ENCODE results near the gene CSPG4. TPM values are rescaled to one million over a fixed set of nuclear protein-coding genes. Genes with fewer than 3 reads are reported as not detected.
"Not testable (repeated sequence)": the region's sequence is repeated elsewhere in the genome, so short reads cannot be mapped to it uniquely, and the experiment has no call there.

The CSPG4 gene
- polyA plus RNA-seq, 1 donor (not counting 4 experiments of a cell fraction or from before 2014, with no cell fraction given), result 0.67 TPM

GRCh38 chr15:75636026-75636425 lies 76.6 kb downstream of the CSPG4 start:
- FAIRE-seq, result no peak
- Histone ChIP-seq H4K20me1 (ENCODE audit: control insufficient read depth, extremely low read depth, insufficient read depth, low read length) (peaks cover 9% of the 10 kb centered on the region), H3K9ac (ENCODE audit: control insufficient read depth, extremely low read depth, insufficient read depth, low read length) (no peak overlapping the region), H3K9me3 (ENCODE audit: control insufficient read depth, low read depth, low read length) (no peaks in the 10 kb centered on the region), H3K4me1 (ENCODE audit: control insufficient read depth, extremely low read depth, insufficient read depth, low read length) (peaks cover 15% of the 10 kb centered on the region), H3K27ac (ENCODE audit: control insufficient read depth, insufficient read depth, low read length) (no peak overlapping the region), H3K9me1 (ENCODE audit: control insufficient read depth, extremely low read depth, insufficient read depth, low read length) (no peaks in the 10 kb centered on the region), H3K36me3 (ENCODE audit: control insufficient read depth in 2 of 2, extremely low read depth in 1 of 2, insufficient read depth in 2 of 2, low read length in 2 of 2) (peaks cover 0 to 3% of the 10 kb centered on the region in 2 experiments), H3K27me3 (ENCODE audit: control insufficient read depth, extremely low read depth, insufficient read depth, low read length) (no peaks in the 10 kb centered on the region), H2AFZ (ENCODE audit: control insufficient read depth, low read length) (no peak overlapping the region), H3K4me3 (ENCODE audit: control insufficient read depth in 2 of 3, extremely low read depth in 1 of 3, insufficient read depth in 2 of 3, low read depth in 1 of 3, low read length in 3 of 3) (no peak overlapping the region), H3K79me2 (ENCODE audit: control insufficient read depth, insufficient read depth, low read length) (peaks cover 34% of the 10 kb centered on the region), H3K4me2 (ENCODE audit: control insufficient read depth, extremely low read depth, insufficient read depth, low read depth, low read length) (no peak overlapping the region)
- DNase-seq (ENCODE audit: low read depth, low spot score), result no peak
- dilution Hi-C loops (cut with MboI; ENCODE audit: extremely low pct_ligation_motif_present, low sequenced_read_pairs), result no loop called here
- no peak for TF ChIP-seq CTCF (optimal IDR thresholded peaks at IDR 0.05 in 1 of 3, IDR thresholded peaks at IDR 0.05 in 1 of 3, conservative IDR thresholded peaks at IDR 0.05 in 1 of 3; ENCODE audit: extremely low read depth in 1 of 3, insufficient read depth in 2 of 3, low read length in 3 of 3)
- no peak for TF ChIP-seq EZH2 (IDR thresholded peaks at IDR 0.05; ENCODE audit: low read length)

GRCh38 chr15:75633922-75634321 lies 78.7 kb downstream of the CSPG4 start:
- FAIRE-seq; H3K27ac ChIP-seq (ENCODE audit: control insufficient read depth, insufficient read depth, low read length); DNase-seq (ENCODE audit: low read depth, low spot score): not testable (repeated sequence)

GRCh38 chr15:75631935-75632334 lies 80.7 kb downstream of the CSPG4 start:
- Histone ChIP-seq H3K4me2 (ENCODE audit: control insufficient read depth, extremely low read depth, insufficient read depth, low read depth, low read length) (no peak overlapping the region), H4K20me1 (ENCODE audit: control insufficient read depth, extremely low read depth, insufficient read depth, low read length) (no peaks in the 10 kb centered on the region), H3K36me3 (ENCODE audit: control insufficient read depth in 2 of 2, extremely low read depth in 1 of 2, insufficient read depth in 2 of 2, low read length in 2 of 2) (peaks cover 0 to 3% of the 10 kb centered on the region in 2 experiments), H2AFZ (ENCODE audit: control insufficient read depth, low read length) (no peak overlapping the region), H3K27me3 (ENCODE audit: control insufficient read depth, extremely low read depth, insufficient read depth, low read length) (no peaks in the 10 kb centered on the region), H3K4me3 (ENCODE audit: control insufficient read depth in 2 of 3, extremely low read depth in 1 of 3, insufficient read depth in 2 of 3, low read depth in 1 of 3, low read length in 3 of 3) (no peak overlapping the region), H3K9me3 (ENCODE audit: control insufficient read depth, low read depth, low read length) (no peaks in the 10 kb centered on the region), H3K27ac (ENCODE audit: control insufficient read depth, insufficient read depth, low read length) (no peak overlapping the region), H3K79me2 (ENCODE audit: control insufficient read depth, insufficient read depth, low read length) (peaks cover 4% of the 10 kb centered on the region), H3K9me1 (ENCODE audit: control insufficient read depth, extremely low read depth, insufficient read depth, low read length) (no peaks in the 10 kb centered on the region), H3K4me1 (ENCODE audit: control insufficient read depth, extremely low read depth, insufficient read depth, low read length) (peaks cover 14% of the 10 kb centered on the region), H3K9ac (ENCODE audit: control insufficient read depth, extremely low read depth, insufficient read depth, low read length) (no peak overlapping the region)
- TF ChIP-seq EZH2 (IDR thresholded peaks at IDR 0.05; ENCODE audit: low read length) (no peak), CTCF (optimal IDR thresholded peaks at IDR 0.05 in 1 of 3, IDR thresholded peaks at IDR 0.05 in 1 of 3, conservative IDR thresholded peaks at IDR 0.05 in 1 of 3; ENCODE audit: extremely low read depth in 1 of 3, insufficient read depth in 2 of 3, low read length in 3 of 3) (no peak)
- DNase-seq (ENCODE audit: low read depth, low spot score) (no peak), FAIRE-seq (no peak)
- dilution Hi-C loops (cut with MboI; ENCODE audit: extremely low pct_ligation_motif_present, low sequenced_read_pairs), result no loop called here

More at GRCh38 chr15:75633922-75634321, 78.7 kb downstream of the CSPG4 start:
- H4K20me1 ChIP-seq (ENCODE audit: control insufficient read depth, extremely low read depth, insufficient read depth, low read length); H3K9me3 ChIP-seq (ENCODE audit: control insufficient read depth, low read depth, low read length); H3K4me3 ChIP-seq (ENCODE audit: control insufficient read depth in 2 of 3, extremely low read depth in 1 of 3, insufficient read depth in 2 of 3, low read depth in 1 of 3, low read length in 3 of 3); H2AFZ ChIP-seq (ENCODE audit: control insufficient read depth, low read length); H3K36me3 ChIP-seq (ENCODE audit: control insufficient read depth in 2 of 2, extremely low read depth in 1 of 2, insufficient read depth in 2 of 2, low read length in 2 of 2); H3K9ac ChIP-seq (ENCODE audit: control insufficient read depth, extremely low read depth, insufficient read depth, low read length); H3K9me1 ChIP-seq (ENCODE audit: control insufficient read depth, extremely low read depth, insufficient read depth, low read length); dilution Hi-C loops (cut with MboI; ENCODE audit: extremely low pct_ligation_motif_present, low sequenced_read_pairs); H3K27me3 ChIP-seq (ENCODE audit: control insufficient read depth, extremely low read depth, insufficient read depth, low read length); H3K4me2 ChIP-seq (ENCODE audit: control insufficient read depth, extremely low read depth, insufficient read depth, low read depth, low read length): not testable (repeated sequence)
- Histone ChIP-seq H3K79me2 (ENCODE audit: control insufficient read depth, insufficient read depth, low read length) (peaks cover 23% of the 10 kb centered on the region), H3K4me1 (ENCODE audit: control insufficient read depth, extremely low read depth, insufficient read depth, low read length) (peaks cover 15% of the 10 kb centered on the region)
